Stimulated activated CD4-positive, alpha-beta T cell treated with anti-CD3 and anti-CD28 coated beads, Interleukin-4, amount 100 ng/mL, for 1 hour (primary cell): ENCODE data around the gene TPST2.

Experiments
- DNase-seq: peaks from one replicate; pipeline ENCODE4 v3.0.0-alpha.2; 2020

The TPST2 gene

GRCh38 chr22:26487996-26488395 is 101.9 kb downstream of the TPST2 start:
- no peak for DNase-seq

GRCh38 chr22:26486394-26486793 is 103.5 kb downstream of the TPST2 start:
- DNase-seq: no peak

GRCh38 chr22:26485806-26486390 is 104.0 kb downstream of the TPST2 start:
- no peak for DNase-seq

GRCh38 chr22:26485013-26485412 is 104.9 kb downstream of the TPST2 start:
- DNase-seq: no peak

- DNase-seq: no peak
Measured at GRCh38 chr22:26484360-26484706, 105.6 kb downstream of the TPST2 start.

- peak; percentile 93 for DNase-seq
Measured at GRCh38 chr22:26483439-26484359, 106.2 kb downstream of the TPST2 start, which contains the start of the genes HPS4 and SRRD. Gene HPS4, minus strand, starts transcription at chr22:26483783. Its CDS starts 2,021 bp downstream, at chr22:26481762. Gene SRRD, plus strand, starts transcription at chr22:26483877. Its CDS starts 14 bp downstream, at chr22:26483891.

- no peak for DNase-seq
Measured at GRCh38 chr22:26483043-26483438, 106.9 kb downstream of the TPST2 start.

- no peak for DNase-seq
Measured at GRCh38 chr22:26482161-26482560, 107.8 kb downstream of the TPST2 start.

GRCh38 chr22:26481694-26482093 is 108.2 kb downstream of the TPST2 start:
- DNase-seq: no peak

- no peak for DNase-seq
Measured at GRCh38 chr22:26481112-26481693, 108.7 kb downstream of the TPST2 start.

GRCh38 chr22:26480611-26480932 is 109.4 kb downstream of the TPST2 start:
- no peak for DNase-seq

- no peak for DNase-seq
Measured at GRCh38 chr22:26479792-26480610, 109.9 kb downstream of the TPST2 start.

GRCh38 chr22:26479043-26479791 is 110.7 kb downstream of the TPST2 start:
- no peak for DNase-seq

- no peak for DNase-seq
Measured at GRCh38 chr22:26477341-26477731, 112.6 kb downstream of the TPST2 start.

- DNase-seq: no peak
Measured at GRCh38 chr22:26476705-26477340, 113.1 kb downstream of the TPST2 start.

GRCh38 chr22:26474682-26475081 is 115.2 kb downstream of the TPST2 start:
- DNase-seq: no peak
